HG02571 (cell line): ENCODE results near the gene NPC1L1.
A peak's percentile ranks its signal among the peaks of the same experiment; 100 is the strongest.

ENCODE experiments used
- ATAC-seq: cut with Tn5 transposase; IDR thresholded peaks from one replicate; pipeline ENCODE4 v1.9.1; 2021; ENCODE audit warnings: mild to moderate bottlenecking, moderate library complexity; ENCODE audit not compliant: unreplicated experiment

NPC1L1 gene

GRCh38 chr7:44541028-44541869, at the start of gene NPC1L1:
Gene NPC1L1 (minus strand): TSS chr7:44541330. CDS start chr7:44541259, 71 bp downstream.
- ATAC-seq: no peak

- ATAC-seq: no peak
Observed at GRCh38 chr7:44590910-44591309, 49.8 kb upstream of the NPC1L1 start.

GRCh38 chr7:44587843-44588711, 46.9 kb upstream of the NPC1L1 start:
- no peak for ATAC-seq

- no peak for ATAC-seq
Observed at GRCh38 chr7:44583146-44583865, 42.2 kb upstream of the NPC1L1 start.

- ATAC-seq: peak; percentile 83
Observed at GRCh38 chr7:44581879-44582603, 40.9 kb upstream of the NPC1L1 start, which contains the start of gene TMED4. Gene TMED4 (minus strand): TSS chr7:44582231. CDS start chr7:44582206, 25 bp downstream.

GRCh38 chr7:44580945-44581878, 40.1 kb upstream of the NPC1L1 start:
- ATAC-seq: peak; percentile 42

GRCh38 chr7:44576228-44576627, 35.1 kb upstream of the NPC1L1 start:
- ATAC-seq: no peak

GRCh38 chr7:44575054-44575453, 33.9 kb upstream of the NPC1L1 start:
- ATAC-seq: no peak

GRCh38 chr7:44574287-44574872, 33.2 kb upstream of the NPC1L1 start:
- no peak for ATAC-seq

GRCh38 chr7:44573464-44574286, 32.5 kb upstream of the NPC1L1 start, which contains the start of gene DDX56:
Gene DDX56 (minus strand): TSS chr7:44573908. CDS start chr7:44573895, 13 bp downstream.
- peak; percentile 95 for ATAC-seq

- ATAC-seq: no peak
Observed at GRCh38 chr7:44572771-44573170, 31.6 kb upstream of the NPC1L1 start.

- no peak for ATAC-seq
Observed at GRCh38 chr7:44569959-44570358, 28.8 kb upstream of the NPC1L1 start.

- ATAC-seq: no peak
Observed at GRCh38 chr7:44568771-44569560, 27.8 kb upstream of the NPC1L1 start.

GRCh38 chr7:44567884-44568283, 26.8 kb upstream of the NPC1L1 start:
- ATAC-seq: no peak

- ATAC-seq: no peak
Observed at GRCh38 chr7:44566680-44567079, 25.6 kb upstream of the NPC1L1 start.

- no peak for ATAC-seq
Observed at GRCh38 chr7:44565795-44566559, 24.8 kb upstream of the NPC1L1 start.
